ENCODE data around the gene SUPT20HL1.

Gene SUPT20HL1

DNA sequence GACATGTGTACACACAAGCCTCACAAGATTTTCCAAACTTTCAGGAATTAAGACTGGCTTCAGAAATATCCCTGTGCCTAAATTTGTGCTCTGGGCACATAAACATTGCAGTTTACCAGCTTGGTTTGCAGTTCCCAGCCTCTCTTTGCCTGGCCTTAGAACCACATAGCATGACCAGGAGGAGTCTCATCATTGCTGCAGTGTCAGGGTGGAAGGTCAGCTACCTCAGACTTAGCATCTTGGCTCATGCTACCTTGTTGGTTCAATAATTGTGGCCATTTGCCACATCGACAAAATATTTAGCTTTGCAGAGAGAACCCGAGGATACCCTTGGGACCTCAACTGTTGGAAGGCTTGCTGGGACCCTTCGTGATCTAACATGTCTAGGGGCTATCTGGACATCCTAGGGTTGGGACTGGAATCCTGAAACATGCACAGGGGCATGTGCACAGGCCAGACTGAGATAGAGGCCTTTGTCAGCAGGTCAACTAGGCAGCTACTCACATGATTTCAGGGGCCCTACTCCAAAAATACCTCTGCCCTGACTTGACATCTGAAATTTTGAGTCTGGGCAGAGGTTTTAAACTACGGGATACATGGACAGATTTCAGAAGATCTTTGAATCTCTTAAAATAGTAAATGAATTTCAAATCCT, 38.6 kb upstream of the SUPT20HL1 start:
- H3K9me3 ChIP-seq, result no peaks in the 10 kb centered on the region
- H3K4me3 ChIP-seq, result no peak overlapping the region
- TF ChIP-seq, protein P1, sequence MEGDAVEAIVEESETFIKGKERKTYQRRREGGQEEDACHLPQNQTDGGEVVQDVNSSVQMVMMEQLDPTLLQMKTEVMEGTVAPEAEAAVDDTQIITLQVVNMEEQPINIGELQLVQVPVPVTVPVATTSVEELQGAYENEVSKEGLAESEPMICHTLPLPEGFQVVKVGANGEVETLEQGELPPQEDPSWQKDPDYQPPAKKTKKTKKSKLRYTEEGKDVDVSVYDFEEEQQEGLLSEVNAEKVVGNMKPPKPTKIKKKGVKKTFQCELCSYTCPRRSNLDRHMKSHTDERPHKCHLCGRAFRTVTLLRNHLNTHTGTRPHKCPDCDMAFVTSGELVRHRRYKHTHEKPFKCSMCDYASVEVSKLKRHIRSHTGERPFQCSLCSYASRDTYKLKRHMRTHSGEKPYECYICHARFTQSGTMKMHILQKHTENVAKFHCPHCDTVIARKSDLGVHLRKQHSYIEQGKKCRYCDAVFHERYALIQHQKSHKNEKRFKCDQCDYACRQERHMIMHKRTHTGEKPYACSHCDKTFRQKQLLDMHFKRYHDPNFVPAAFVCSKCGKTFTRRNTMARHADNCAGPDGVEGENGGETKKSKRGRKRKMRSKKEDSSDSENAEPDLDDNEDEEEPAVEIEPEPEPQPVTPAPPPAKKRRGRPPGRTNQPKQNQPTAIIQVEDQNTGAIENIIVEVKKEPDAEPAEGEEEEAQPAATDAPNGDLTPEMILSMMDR (IDR thresholded peaks at IDR 0.05), result no peak
- no peaks in the 10 kb centered on the region for H3K27me3 ChIP-seq
- DNase-seq, result no peak
- no peaks in the 10 kb centered on the region for H3K36me3 ChIP-seq
- no peaks in the 10 kb centered on the region for H3K4me1 ChIP-seq
- intact Hi-C loops (cut with DNase I; ENCODE audit: low total_unique reads), result no loop called here
- H3K27ac ChIP-seq, result no peak overlapping the region

DNA sequence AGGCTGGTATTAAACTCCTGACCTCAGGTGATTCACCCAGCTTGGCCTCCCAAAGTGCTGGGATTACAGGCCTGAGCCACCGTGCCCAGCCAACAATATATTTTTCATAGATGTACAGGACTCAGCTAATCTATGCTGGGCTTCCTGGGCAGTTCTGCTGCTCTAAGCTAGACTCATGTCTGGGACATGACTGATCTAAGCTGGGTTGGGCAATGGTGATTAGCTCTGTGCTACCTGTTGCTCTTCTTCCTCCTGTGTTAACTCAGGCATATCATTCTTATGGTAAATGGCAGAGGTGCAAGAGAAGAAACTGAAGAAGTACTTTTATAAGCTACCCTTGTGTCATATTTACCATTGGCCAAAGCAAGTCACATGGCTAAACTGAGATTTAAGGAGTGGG, 35.2 kb upstream of the SUPT20HL1 start:
- Histone ChIP-seq H3K4me3 (no peak overlapping the region), H3K4me1 (no peaks in the 10 kb centered on the region), H3K36me3 (no peaks in the 10 kb centered on the region), H3K9me3 (no peaks in the 10 kb centered on the region), H3K27ac (no peak overlapping the region), H3K27me3 (no peaks in the 10 kb centered on the region)
- no peak for DNase-seq
- TF ChIP-seq, protein P1 (IDR thresholded peaks at IDR 0.05), result no peak
- intact Hi-C loops (cut with DNase I; ENCODE audit: low total_unique reads), result no loop called here

DNA sequence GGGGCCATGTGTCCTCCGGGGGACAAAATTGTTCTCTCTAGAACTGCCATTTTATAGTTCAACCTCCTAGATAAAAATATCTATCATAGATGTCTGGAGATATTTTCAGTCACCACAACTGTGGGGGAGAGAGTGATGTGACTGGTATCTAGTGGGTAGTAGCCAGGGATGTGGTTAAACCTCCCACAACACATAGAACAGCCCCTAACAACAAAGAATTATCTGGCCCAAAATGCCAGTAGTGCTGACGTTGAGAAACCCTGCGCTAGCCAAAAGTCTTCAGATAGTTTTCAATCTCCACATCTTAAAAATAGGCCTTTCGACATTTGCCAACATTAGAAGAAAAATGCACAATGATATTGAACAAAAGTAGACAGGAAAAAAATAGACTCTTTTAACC, 27.6 kb upstream of the SUPT20HL1 start:
- Histone ChIP-seq H3K4me1 (peaks cover 0 to 6% (median 0%) of the 10 kb centered on the region in 4 donors), H3K27ac (no peak overlapping the region), H3K27me3 (no peaks in the 10 kb centered on the region), H3K36me3 (no peaks in the 10 kb centered on the region), H3K9me3 (no peaks in the 10 kb centered on the region), H3K4me3 (no peak overlapping the region)
- TF ChIP-seq, protein P1 (IDR thresholded peaks at IDR 0.05), result no peak
- intact Hi-C loops (cut with DNase I; ENCODE audit: low total_unique reads), result no loop called here
- DNase-seq, result no peak

DNA sequence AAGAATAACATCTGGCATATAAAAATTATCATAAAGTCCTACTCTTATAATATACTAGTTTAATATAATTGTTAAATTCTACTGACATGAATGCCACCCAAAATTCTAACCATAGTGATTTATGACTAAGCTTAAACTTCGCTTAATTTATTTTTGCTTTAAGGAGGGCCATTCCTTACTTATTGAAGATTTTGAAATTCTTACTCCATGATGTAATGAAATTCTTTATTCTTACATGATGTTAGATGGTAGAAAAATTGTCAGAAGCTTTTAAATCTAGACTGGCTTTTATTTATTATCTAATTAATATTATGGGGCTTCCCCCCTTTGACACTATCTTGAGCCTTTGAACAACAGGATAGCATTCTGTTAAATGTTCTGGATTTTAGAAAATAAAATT, 27.1 kb upstream of the SUPT20HL1 start:
- Histone ChIP-seq H3K4me3 (no peak overlapping the region), H3K36me3 (no peaks in the 10 kb centered on the region), H3K9me3 (no peaks in the 10 kb centered on the region), H3K27me3 (no peaks in the 10 kb centered on the region), H3K4me1 (peaks cover 0 to 6% (median 0%) of the 10 kb centered on the region in 4 donors), H3K27ac (no peak overlapping the region)
- intact Hi-C loops (cut with DNase I; ENCODE audit: low total_unique reads), result no loop called here
- TF ChIP-seq, protein P1 (IDR thresholded peaks at IDR 0.05), result no peak
- no peak for DNase-seq

DNA sequence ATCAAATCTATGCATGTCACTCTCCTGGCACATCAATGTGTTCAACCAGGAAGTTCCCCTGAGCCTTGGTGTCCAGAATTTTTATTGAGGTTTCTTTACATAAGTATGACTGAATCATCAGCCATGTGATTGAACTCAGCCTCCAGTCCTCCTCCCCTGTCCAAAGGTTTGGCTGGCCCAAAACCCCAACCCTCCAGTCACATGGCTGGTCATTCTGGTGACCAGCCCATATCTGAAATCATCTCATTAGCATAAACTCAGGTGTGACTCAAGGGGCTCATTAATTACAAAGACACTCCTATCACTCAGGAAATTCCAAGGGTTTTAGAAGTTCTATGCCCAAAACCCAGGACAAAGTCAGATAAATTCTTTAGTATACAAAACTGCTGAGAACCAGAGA, 26.0 kb upstream of the SUPT20HL1 start:
- Histone ChIP-seq H3K36me3 (no peaks in the 10 kb centered on the region), H3K9me3 (no peaks in the 10 kb centered on the region), H3K4me3 (no peak overlapping the region), H3K27ac (no peak overlapping the region), H3K4me1 (peaks cover 0 to 6% (median 0%) of the 10 kb centered on the region in 4 donors), H3K27me3 (no peaks in the 10 kb centered on the region)
- TF ChIP-seq, protein P1 (IDR thresholded peaks at IDR 0.05), result no peak
- no peak for DNase-seq
- intact Hi-C loops (cut with DNase I; ENCODE audit: low total_unique reads), result no loop called here

DNA sequence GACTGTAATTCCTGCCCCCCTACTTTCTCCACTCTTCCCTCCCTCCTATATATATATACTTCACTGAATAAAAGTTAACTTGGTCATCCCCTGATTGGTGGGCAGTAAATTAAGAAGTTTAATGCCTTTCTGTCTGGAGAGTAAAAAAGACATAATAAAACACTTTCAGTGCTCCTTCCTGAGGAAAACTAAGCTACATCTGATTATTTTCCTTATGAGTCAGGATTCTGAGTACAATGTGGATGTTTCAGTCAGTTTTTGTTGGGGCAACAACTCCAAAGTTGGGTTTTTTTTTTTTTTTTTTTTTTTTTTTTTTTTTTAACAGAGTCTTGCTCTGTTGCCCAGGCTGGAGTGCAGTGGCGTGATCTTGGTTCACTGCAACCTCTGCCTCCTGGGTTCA, 24.6 kb upstream of the SUPT20HL1 start:
- intact Hi-C loops (cut with DNase I; ENCODE audit: low total_unique reads), result no loop called here
- Histone ChIP-seq H3K9me3 (no peaks in the 10 kb centered on the region), H3K27ac (no peak overlapping the region), H3K27me3 (no peaks in the 10 kb centered on the region), H3K4me1 (peaks cover 0 to 6% (median 0%) of the 10 kb centered on the region in 4 donors), H3K4me3 (no peak overlapping the region), H3K36me3 (no peaks in the 10 kb centered on the region)
- TF ChIP-seq, protein P1 (IDR thresholded peaks at IDR 0.05), result no peak
- DNase-seq, result no peak
